ENCODE measurements around the gene MED13L. TPM values are rescaled to one million over a fixed set of nuclear protein-coding genes. Genes with fewer than 3 reads are reported as not detected.

Gene MED13L
- total RNA-seq, 1 donor from 2014 or later: 117 TPM

GRCh38 chr12:115932066-115932465, 345.4 kb downstream of the MED13L start:
- H3K4me3 ChIP-seq: no peak overlapping the region
- intact Hi-C loops (cut with DNase I): no loop called here
- H3K27ac ChIP-seq: no peak overlapping the region
- TF ChIP-seq CTCF (IDR thresholded peaks at IDR 0.05): no peak
- H3K9me3 ChIP-seq: no peaks in the 10 kb centered on the region
- no peaks in the 10 kb centered on the region for H3K27me3 ChIP-seq
- H3K36me3 ChIP-seq: no peaks in the 10 kb centered on the region
- H3K4me1 ChIP-seq: no peaks in the 10 kb centered on the region
- no peak for DNase-seq (ENCODE audit: low spot score in 2 of 2)

DNA sequence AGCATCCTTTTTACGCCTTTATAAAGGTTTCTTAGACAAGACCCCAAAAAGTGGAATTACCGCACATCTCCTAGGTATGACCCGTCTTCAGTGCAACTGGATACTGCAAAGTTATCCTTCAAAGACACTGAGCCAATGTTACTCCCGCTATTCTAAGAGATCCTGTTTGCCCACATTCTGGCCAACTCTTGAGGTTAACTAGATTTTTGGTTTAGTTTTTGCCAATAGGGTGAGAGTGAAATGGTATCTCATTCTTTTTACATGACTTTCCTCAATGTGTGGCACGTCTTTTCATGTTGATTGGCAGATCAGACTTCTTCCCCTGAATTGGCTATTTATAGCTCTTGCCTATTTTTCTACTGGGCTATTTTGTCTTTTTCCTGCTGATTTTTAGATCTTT, 347.2 kb downstream of the MED13L start:
- no peaks in the 10 kb centered on the region for H3K36me3 ChIP-seq
- H3K27me3 ChIP-seq: no peaks in the 10 kb centered on the region
- TF ChIP-seq CTCF (IDR thresholded peaks at IDR 0.05): no peak
- DNase-seq (ENCODE audit: low spot score in 2 of 2): peak in 1 of 2 donors; percentile 1
- H3K4me1 ChIP-seq: no peaks in the 10 kb centered on the region
- intact Hi-C loops (cut with DNase I): no loop called here
- no peaks in the 10 kb centered on the region for H3K9me3 ChIP-seq
- no peak overlapping the region for H3K4me3 ChIP-seq
- H3K27ac ChIP-seq: no peak overlapping the region

- Histone ChIP-seq H3K36me3 (no peaks in the 10 kb centered on the region), H3K9me3 (peaks cover 0 to 6% of the 10 kb centered on the region in 2 donors), H3K4me3 (no peak overlapping the region), H3K4me1 (no peaks in the 10 kb centered on the region), H3K27ac (no peak overlapping the region), H3K27me3 (no peaks in the 10 kb centered on the region)
- no peak for TF ChIP-seq CTCF (IDR thresholded peaks at IDR 0.05)
- intact Hi-C loops (cut with DNase I): no loop called here
- peak in 1 of 2 donors; percentile 31 for DNase-seq (ENCODE audit: low spot score in 2 of 2)
Measured at GRCh38 chr12:115926037-115926670, 351.3 kb downstream of the MED13L start.

GRCh38 chr12:115923851-115924250, 353.6 kb downstream of the MED13L start:
- DNase-seq (ENCODE audit: low spot score in 2 of 2): peak in 1 of 2 donors; percentile 39
- Histone ChIP-seq H3K9me3 (peaks cover 0 to 6% of the 10 kb centered on the region in 2 donors), H3K27ac (no peak overlapping the region), H3K4me1 (no peaks in the 10 kb centered on the region), H3K27me3 (no peaks in the 10 kb centered on the region), H3K4me3 (no peak overlapping the region), H3K36me3 (no peaks in the 10 kb centered on the region)
- intact Hi-C loops (cut with DNase I): no loop called here
- no peak for TF ChIP-seq CTCF (IDR thresholded peaks at IDR 0.05)

- Histone ChIP-seq H3K4me3 (no peak overlapping the region), H3K4me1 (no peaks in the 10 kb centered on the region), H3K27ac (no peak overlapping the region), H3K27me3 (no peaks in the 10 kb centered on the region), H3K9me3 (peaks cover 0 to 6% of the 10 kb centered on the region in 2 donors), H3K36me3 (no peaks in the 10 kb centered on the region)
- peak in 1 of 2 donors; percentile 30 for DNase-seq (ENCODE audit: low spot score in 2 of 2)
- TF ChIP-seq CTCF (IDR thresholded peaks at IDR 0.05): no peak
- intact Hi-C loops (cut with DNase I): no loop called here
Measured at GRCh38 chr12:115922952-115923564, 354.4 kb downstream of the MED13L start.

Data from ascending aorta (tissue), 2 donors.